ENCODE measurements around the gene KCNK3. TPM values are rescaled to one million over a fixed set of nuclear protein-coding genes. Genes with fewer than 3 reads are reported as not detected.

Gene KCNK3
- total and polyA plus RNA-seq, 2 donors (not counting 1 experiment from before 2014, with no cell fraction given): not detected

Small RNAs within 50 kb of the gene (small RNA-seq; reads per million reads assigned to genes)
- not detected for gene AC015977.1 (ENCODE audit: insufficient read length, low read depth, low replicate concordance)

Other genes starting within 250 kb of the KCNK3 start
- not detected in 2 replicates for gene OTOF, start 214.6 kb upstream of the KCNK3 start, total RNA-seq
- not detected in 2 replicates for gene OTOF, start 214.6 kb upstream of the KCNK3 start, polyA plus RNA-seq
- gene CIB4, start 51.4 kb upstream of the KCNK3 start, total RNA-seq: not detected in 2 replicates
- not detected in 2 replicates for gene CIB4, start 51.4 kb upstream of the KCNK3 start, polyA plus RNA-seq
- 13.3 and 15.2 TPM in 2 replicates for gene SLC35F6, start 71.6 kb downstream of the KCNK3 start, total RNA-seq
- 7.7 and 10.4 TPM in 2 replicates for gene SLC35F6, start 71.6 kb downstream of the KCNK3 start, polyA plus RNA-seq
- not detected in 2 replicates for gene CENPA, start 93.3 kb downstream of the KCNK3 start, total RNA-seq
- 0.10 and 0.59 TPM in 2 replicates for gene CENPA, start 93.3 kb downstream of the KCNK3 start, polyA plus RNA-seq
- not detected in 2 replicates for gene DPYSL5, start 155.4 kb downstream of the KCNK3 start, total RNA-seq
- gene DPYSL5, start 155.4 kb downstream of the KCNK3 start, polyA plus RNA-seq: not detected in 2 replicates

Data from B cell (primary cell).